ENCODE measurements around the gene ATP13A1. TPM values are rescaled to one million over a fixed set of nuclear protein-coding genes. Genes with fewer than 3 reads are reported as not detected.

ATP13A1 gene
- 11.1 and 27.9 TPM in 2 replicates for polyA plus RNA-seq (2011; rRNA removed)
- 38.2 TPM in 2 replicates for polyA minus RNA-seq (2011; rRNA and poly(A)+ RNA removed)

DNA sequence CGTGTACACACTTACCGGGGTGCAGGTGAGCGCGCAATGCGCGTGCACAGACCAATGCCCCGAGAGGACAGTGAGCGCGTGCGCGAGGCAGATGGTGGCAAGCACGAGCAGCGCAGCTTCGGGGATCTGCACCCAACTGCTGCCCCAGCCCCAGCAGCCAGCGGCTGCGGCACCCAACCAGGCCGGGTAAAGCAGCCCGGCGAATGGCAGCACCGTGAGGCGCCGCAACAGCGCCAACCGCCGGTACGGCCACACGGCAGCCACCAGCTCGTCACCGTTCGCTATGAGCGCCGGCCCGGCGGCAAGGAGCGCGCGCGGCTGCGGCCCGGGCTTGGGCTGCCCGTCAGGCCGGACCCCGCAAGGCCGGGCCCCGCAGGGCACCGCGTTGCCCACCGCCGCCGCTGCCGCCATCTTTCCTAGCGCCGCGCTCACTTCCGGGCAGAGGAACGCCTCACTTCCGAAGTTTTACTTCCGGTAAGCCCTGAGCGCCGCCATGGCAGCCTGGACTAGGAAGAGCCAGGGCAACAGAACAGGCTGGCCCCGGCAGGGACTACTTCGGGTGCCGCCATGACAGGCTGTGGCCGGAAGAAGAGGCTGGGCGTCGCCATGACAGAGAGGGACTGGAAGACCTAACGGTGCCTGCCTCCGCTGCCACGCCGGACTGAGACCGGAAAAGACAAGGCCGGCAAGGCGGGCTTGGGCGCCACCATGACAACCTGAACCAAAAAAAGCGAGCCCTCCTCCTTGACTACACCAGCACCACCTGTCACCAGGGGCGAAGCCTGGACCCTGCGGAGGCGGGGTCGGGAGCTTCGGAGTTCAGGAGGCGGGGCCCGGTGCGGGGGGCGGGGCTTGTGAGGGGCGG is at the start of gene ATP13A1:
ATP13A1 (minus strand) TSS at position 421 of the 865 bp plus-strand sequence; CDS start at position 411, 10 bp downstream.
- H3K27me3 ChIP-seq (ENCODE audit: control insufficient read depth, insufficient read depth, low read length) = no peaks in the 10 kb centered on the region
- ChIA-PET POLR2A (interaction anchor here (0.5 to 0.6 kb wide), 3 partner anchors 103 to 474 kb away, joined by 3 to 4 read pairs (median 4); no protein-coding TSS in a partner anchor), CTCF (no interaction called here)
- peak; percentile 88 for DNase-seq (ENCODE audit: low read depth)
- peaks cover 7% of the 10 kb centered on the region for H3K36me3 ChIP-seq (ENCODE audit: control insufficient read depth, insufficient read depth, low read length)
- peak within 1 kb of the TSS; percentile 88 for H3K4me3 ChIP-seq (ENCODE audit: low read depth, low read length)
- TF ChIP-seq, protein P1, sequence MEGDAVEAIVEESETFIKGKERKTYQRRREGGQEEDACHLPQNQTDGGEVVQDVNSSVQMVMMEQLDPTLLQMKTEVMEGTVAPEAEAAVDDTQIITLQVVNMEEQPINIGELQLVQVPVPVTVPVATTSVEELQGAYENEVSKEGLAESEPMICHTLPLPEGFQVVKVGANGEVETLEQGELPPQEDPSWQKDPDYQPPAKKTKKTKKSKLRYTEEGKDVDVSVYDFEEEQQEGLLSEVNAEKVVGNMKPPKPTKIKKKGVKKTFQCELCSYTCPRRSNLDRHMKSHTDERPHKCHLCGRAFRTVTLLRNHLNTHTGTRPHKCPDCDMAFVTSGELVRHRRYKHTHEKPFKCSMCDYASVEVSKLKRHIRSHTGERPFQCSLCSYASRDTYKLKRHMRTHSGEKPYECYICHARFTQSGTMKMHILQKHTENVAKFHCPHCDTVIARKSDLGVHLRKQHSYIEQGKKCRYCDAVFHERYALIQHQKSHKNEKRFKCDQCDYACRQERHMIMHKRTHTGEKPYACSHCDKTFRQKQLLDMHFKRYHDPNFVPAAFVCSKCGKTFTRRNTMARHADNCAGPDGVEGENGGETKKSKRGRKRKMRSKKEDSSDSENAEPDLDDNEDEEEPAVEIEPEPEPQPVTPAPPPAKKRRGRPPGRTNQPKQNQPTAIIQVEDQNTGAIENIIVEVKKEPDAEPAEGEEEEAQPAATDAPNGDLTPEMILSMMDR (IDR thresholded peaks at IDR 0.05; ENCODE audit: insufficient read depth, low read depth, low read length) = 0 out of 2 replicates have a peak, but pooled peaks have one; percentile 23

DNA sequence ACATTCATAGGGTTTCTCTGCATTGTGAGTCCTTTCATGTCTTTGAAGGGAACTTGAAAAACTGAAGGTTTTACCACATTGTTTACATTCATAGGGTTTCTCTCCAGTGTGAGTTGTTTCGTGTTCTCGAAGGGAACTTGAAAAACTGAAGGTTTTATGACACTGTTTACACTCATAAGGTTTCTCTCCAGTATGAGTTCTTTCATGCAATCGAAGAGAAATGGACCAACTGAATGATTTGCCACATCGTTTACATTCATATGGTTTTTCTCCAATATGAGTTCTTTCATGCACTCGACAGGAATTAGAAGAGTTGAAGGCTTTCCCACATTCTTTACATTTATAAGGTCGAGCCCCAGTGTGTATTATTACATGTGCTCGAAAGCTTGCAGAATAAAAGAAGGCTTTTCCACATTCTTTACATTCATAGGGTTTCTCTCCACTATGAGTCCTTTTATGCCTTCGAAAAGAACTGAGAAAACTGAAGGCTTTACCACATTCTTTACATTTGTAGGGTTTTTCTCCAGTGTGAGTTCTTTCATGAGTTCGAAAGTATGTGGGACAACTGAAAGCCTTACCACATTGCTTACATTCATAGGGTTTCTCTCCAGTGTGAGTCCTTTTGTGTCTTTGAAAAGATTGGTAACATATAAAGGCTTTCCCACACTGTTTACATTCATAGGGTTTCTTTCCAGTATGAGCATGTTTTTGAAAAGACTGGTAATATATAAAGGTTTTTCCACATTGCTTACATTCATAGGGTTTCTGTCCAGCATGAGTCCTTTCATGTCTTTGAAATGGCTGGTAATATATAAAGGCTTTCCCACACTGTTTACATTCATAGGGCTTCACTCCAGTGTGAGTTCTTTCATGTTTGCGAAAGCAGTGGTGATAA is 48.7 kb upstream of the ATP13A1 start:
- peaks cover 13% of the 10 kb centered on the region for H3K36me3 ChIP-seq (ENCODE audit: control insufficient read depth, insufficient read depth, low read length)
- H3K4me3 ChIP-seq (ENCODE audit: low read depth, low read length) = no peak overlapping the region
- DNase-seq (ENCODE audit: low read depth) = no peak
- TF ChIP-seq, protein P1 (IDR thresholded peaks at IDR 0.05; ENCODE audit: insufficient read depth, low read depth, low read length) = no peak
- ChIA-PET POLR2A (no interaction called here), CTCF (no interaction called here)
- H3K27me3 ChIP-seq (ENCODE audit: control insufficient read depth, insufficient read depth, low read length) = no peaks in the 10 kb centered on the region

DNA sequence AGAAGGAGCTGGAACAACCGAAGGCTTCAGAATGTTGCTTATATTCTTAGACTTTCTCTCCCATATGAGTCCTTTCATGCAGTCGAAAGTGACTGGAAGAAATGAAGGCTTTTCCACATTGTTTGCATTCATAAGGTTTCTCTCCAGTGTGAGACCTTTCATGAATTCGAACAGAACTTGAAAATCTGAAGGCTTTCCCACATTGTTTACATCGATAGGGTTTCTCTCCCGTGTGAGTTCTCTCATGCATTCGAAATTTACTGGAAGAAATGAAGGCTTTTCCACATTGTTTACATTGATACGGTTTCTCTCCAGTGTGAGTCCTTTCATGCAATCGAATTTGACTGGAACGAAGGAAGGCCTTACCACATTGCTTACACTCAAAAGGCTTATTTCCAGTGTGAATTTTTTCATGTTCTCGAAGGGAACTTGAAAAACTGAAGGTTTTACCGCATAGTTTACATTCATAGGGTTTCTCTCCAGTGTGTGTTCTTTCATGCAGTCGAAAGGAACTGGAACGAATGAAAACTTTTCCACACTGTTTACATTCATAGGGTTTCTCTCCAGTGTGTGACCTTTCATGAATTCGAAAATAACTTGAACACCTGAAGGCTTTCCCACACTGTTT is 47.9 kb upstream of the ATP13A1 start:
- TF ChIP-seq, protein P1 (IDR thresholded peaks at IDR 0.05; ENCODE audit: insufficient read depth, low read depth, low read length) = no peak
- no peak overlapping the region for H3K4me3 ChIP-seq (ENCODE audit: low read depth, low read length)
- no peaks in the 10 kb centered on the region for H3K27me3 ChIP-seq (ENCODE audit: control insufficient read depth, insufficient read depth, low read length)
- ChIA-PET CTCF (no interaction called here), POLR2A (no interaction called here)
- H3K36me3 ChIP-seq (ENCODE audit: control insufficient read depth, insufficient read depth, low read length) = peaks cover 13% of the 10 kb centered on the region
- no peak for DNase-seq (ENCODE audit: low read depth)

DNA sequence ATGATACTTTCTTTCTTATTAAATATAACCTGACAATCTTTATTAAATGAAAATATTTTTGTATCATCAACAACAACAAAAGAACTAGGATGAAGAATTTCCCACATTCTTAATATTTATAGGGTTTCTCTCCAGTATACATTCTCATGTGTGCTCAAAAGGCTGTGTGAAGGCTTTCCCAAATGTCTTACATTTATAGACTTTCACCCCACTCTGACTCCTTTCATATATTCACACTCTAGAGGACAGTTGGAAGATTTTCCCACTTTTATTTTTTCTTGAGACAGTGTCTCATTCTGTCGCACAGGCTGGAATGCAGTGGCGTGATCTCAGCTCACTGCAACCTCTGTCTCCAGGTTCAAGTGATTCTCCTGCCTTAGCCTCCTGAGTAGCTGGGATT is 47.0 kb upstream of the ATP13A1 start:
- H3K36me3 ChIP-seq (ENCODE audit: control insufficient read depth, insufficient read depth, low read length) = peaks cover 13% of the 10 kb centered on the region
- DNase-seq (ENCODE audit: low read depth) = no peak
- CTCF ChIA-PET = no interaction called here
- H3K4me3 ChIP-seq (ENCODE audit: low read depth, low read length) = no peak overlapping the region
- TF ChIP-seq, protein P1 (IDR thresholded peaks at IDR 0.05; ENCODE audit: insufficient read depth, low read depth, low read length) = no peak
- H3K27me3 ChIP-seq (ENCODE audit: control insufficient read depth, insufficient read depth, low read length) = no peaks in the 10 kb centered on the region
- POLR2A ChIA-PET = no interaction called here
